Central memory CD8-positive, alpha-beta T cell (primary cell): ENCODE measurements around the gene SNX9.

Experiments used
- ATAC-seq: fragments of 150-1000 bp; cut with Tn5 transposase; replicated peaks from 2 replicates; pipeline ENCODE4 v1.10.0; 2022; ENCODE audit warnings: mild to moderate bottlenecking, moderate FRiP score, moderate number of reproducible peaks; ENCODE audit not compliant: poor library complexity, severe bottlenecking; ENCODE audit errors: extremely low read depth
- DNase-seq, 2 donors: peaks; one replicate each; pipeline ENCODE4 v3.0.0; 2021; ENCODE audit warnings: low spot score in 2 of 2
- H3K27ac Mint-ChIP-seq: one replicate; pipeline ENCODE4 v1.8.0; 2022; ENCODE audit warnings: low read depth, mild to moderate bottlenecking, moderate library complexity, mixed read lengths
- H3K27me3 Mint-ChIP-seq: one replicate; pipeline ENCODE4 v1.8.0; 2022; ENCODE audit warnings: mixed read lengths
- H3K36me3 Mint-ChIP-seq: one replicate; pipeline ENCODE4 v1.8.0; 2022; ENCODE audit warnings: mild to moderate bottlenecking, moderate library complexity, mixed read lengths; ENCODE audit not compliant: insufficient read depth
- H3K4me1 Mint-ChIP-seq: one replicate; pipeline ENCODE4 v1.8.0; 2022; ENCODE audit warnings: mixed read lengths
- H3K4me3 Mint-ChIP-seq: one replicate; pipeline ENCODE4 v1.8.0; 2022; ENCODE audit warnings: mild to moderate bottlenecking, moderate library complexity, mixed read lengths
- H3K9me3 Mint-ChIP-seq: one replicate; pipeline ENCODE4 v1.8.0; 2022; ENCODE audit warnings: mixed read lengths

The SNX9 gene

GRCh38 chr6:157990321-157991066 is 167.4 kb downstream of the SNX9 start:
- no peak overlapping the region for H3K27ac Mint-ChIP-seq
- H3K27me3 Mint-ChIP-seq = no peaks in the 10 kb centered on the region
- peaks cover 7% of the 10 kb centered on the region for H3K4me1 Mint-ChIP-seq
- peak overlapping the region; percentile 43 for H3K4me3 Mint-ChIP-seq
- ATAC-seq = no peak
- H3K9me3 Mint-ChIP-seq = no peaks in the 10 kb centered on the region
- no peaks in the 10 kb centered on the region for H3K36me3 Mint-ChIP-seq
- no peak for DNase-seq

DNA sequence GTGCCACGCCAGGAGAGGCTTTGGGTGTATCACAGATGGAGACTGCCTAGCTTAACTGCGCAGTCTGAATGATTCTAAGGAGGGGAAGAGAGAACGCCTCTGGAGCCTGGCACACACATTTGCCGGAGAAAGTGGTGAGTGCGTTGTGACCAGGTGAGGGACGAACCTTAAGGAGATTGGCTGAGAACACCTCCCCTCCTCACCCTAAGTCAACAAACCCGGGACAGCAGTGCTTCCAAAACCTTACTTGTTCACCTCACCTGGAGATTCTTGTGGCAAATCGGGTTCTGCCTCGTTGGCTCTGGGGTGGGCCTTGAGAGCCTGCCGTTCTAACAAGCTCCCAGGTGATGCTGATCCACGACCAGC is 168.0 kb downstream of the SNX9 start:
- Mint-ChIP-seq H3K4me3 (no peak overlapping the region), H3K27me3 (no peaks in the 10 kb centered on the region), H3K36me3 (no peaks in the 10 kb centered on the region), H3K27ac (no peak overlapping the region), H3K9me3 (no peaks in the 10 kb centered on the region), H3K4me1 (peaks cover 7% of the 10 kb centered on the region)
- ATAC-seq (no peak), DNase-seq (no peak)

DNA sequence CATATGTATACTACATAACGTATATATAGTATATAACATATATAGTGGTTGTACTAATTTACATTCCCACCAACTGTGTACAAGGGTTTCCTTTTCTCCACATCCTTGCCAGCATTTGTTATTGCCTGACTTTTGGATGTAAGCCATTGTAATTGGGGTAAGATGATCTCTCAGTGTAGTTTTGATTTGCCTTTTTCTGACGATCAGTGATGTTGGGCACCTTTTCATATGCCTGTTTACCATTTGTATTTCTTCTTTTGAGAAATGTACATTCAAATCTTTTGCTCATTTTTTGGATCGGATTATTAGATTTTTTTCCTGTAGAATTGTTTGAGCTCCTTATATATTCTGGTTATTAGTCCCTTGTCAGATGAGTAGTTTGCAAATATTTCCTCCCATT is 170.0 kb downstream of the SNX9 start:
- no peaks in the 10 kb centered on the region for H3K9me3 Mint-ChIP-seq
- no peak for DNase-seq
- peaks cover 20% of the 10 kb centered on the region for H3K4me1 Mint-ChIP-seq
- no peaks in the 10 kb centered on the region for H3K27me3 Mint-ChIP-seq
- ATAC-seq = no peak
- no peak overlapping the region for H3K4me3 Mint-ChIP-seq
- no peak overlapping the region for H3K27ac Mint-ChIP-seq
- H3K36me3 Mint-ChIP-seq = no peaks in the 10 kb centered on the region

GRCh38 chr6:157994125-157994795 is 171.2 kb downstream of the SNX9 start:
- DNase-seq (no peak), ATAC-seq (no peak)
- Mint-ChIP-seq H3K4me3 (no peak overlapping the region), H3K27ac (no peak overlapping the region), H3K36me3 (peaks cover 2% of the 10 kb centered on the region), H3K27me3 (no peaks in the 10 kb centered on the region), H3K4me1 (peaks cover 20% of the 10 kb centered on the region), H3K9me3 (no peaks in the 10 kb centered on the region)
